Endometrial microvascular endothelial cells (primary cell): ENCODE results near the gene CLEC17A. TPM values are rescaled to one million over a fixed set of nuclear protein-coding genes. Genes with fewer than 3 reads are reported as not detected.
"Not testable (repeated sequence)": the region's sequence is repeated elsewhere in the genome, so short reads cannot be mapped to it uniquely, and the experiment has no call there.

Source experiments
- in situ Hi-C: cut with HindIII; loops from 2 replicates; pipeline ENCODE4 v1.10.0; 2017; ENCODE audit warnings: low sequenced_read_pairs, low pct_unique_long_range_greater_than_20kb; ENCODE audit errors: inconsistent ontology term
- total RNA-seq: library from RNA; depleted of rRNA; stranded (reverse); fragments of >200 nt; gene quantifications from one replicate; pipeline ENCODE4 v1.2.3, GENCODE V29; 2015; ENCODE audit errors: inconsistent ontology term

The CLEC17A gene
- total RNA-seq, 1 donor from 2014 or later, result not detected

- in situ Hi-C loops, result not testable (repeated sequence)
Measured at GRCh38 chr19:14624491-14624890, 41.6 kb downstream of the CLEC17A start.

GRCh38 chr19:14629557-14629956 is 46.7 kb downstream of the CLEC17A start:
- in situ Hi-C loops, result no loop called here

- in situ Hi-C loops, result no loop called here
Measured at GRCh38 chr19:14632286-14632685, 49.4 kb downstream of the CLEC17A start.

GRCh38 chr19:14639536-14640277 is 56.8 kb downstream of the CLEC17A start:
- in situ Hi-C loops, result no loop called here

- in situ Hi-C loops, result no loop called here
Measured at GRCh38 chr19:14648506-14648905, 65.6 kb downstream of the CLEC17A start.

GRCh38 chr19:14649020-14649419 is 66.1 kb downstream of the CLEC17A start:
- in situ Hi-C loops, result no loop called here

- in situ Hi-C loops, result no loop called here
Measured at GRCh38 chr19:14650161-14650560, 67.3 kb downstream of the CLEC17A start.

- in situ Hi-C loops, result no loop called here
Measured at GRCh38 chr19:14654786-14655560, 72.1 kb downstream of the CLEC17A start.

GRCh38 chr19:14655726-14656125 is 72.8 kb downstream of the CLEC17A start:
- in situ Hi-C loops, result no loop called here

GRCh38 chr19:14659874-14660489 is 77.1 kb downstream of the CLEC17A start:
- in situ Hi-C loops, result no loop called here

GRCh38 chr19:14661372-14661924 is 78.6 kb downstream of the CLEC17A start:
- in situ Hi-C loops, result no loop called here

Other genes starting within 250 kb of the CLEC17A start
- 9.4 TPM for gene ADGRE5, start 201.6 kb upstream of the CLEC17A start, total RNA-seq
- 219 TPM for gene DDX39A, start 163.7 kb upstream of the CLEC17A start, total RNA-seq
- 237 TPM for gene PKN1, start 149.8 kb upstream of the CLEC17A start, total RNA-seq
- gene PTGER1, start 107.7 kb upstream of the CLEC17A start, total RNA-seq, result not detected
- 152 TPM for gene GIPC1, start 87.0 kb upstream of the CLEC17A start, total RNA-seq
- gene DNAJB1, start 64.7 kb upstream of the CLEC17A start, total RNA-seq, result 65.7 TPM
- gene TECR, start 53.5 kb upstream of the CLEC17A start, total RNA-seq, result 61.4 TPM
- gene NDUFB7, start 11.0 kb upstream of the CLEC17A start, total RNA-seq, result 402 TPM
- not detected for gene ADGRE3, start 91.8 kb downstream of the CLEC17A start, total RNA-seq
- gene ZNF333, start 107.0 kb downstream of the CLEC17A start, total RNA-seq, result 3.0 TPM
- not detected for gene ADGRE2, start 195.5 kb downstream of the CLEC17A start, total RNA-seq